Endothelial cell of umbilical vein (primary cell): ENCODE measurements around the gene UEVLD. TPM values are rescaled to one million over a fixed set of nuclear protein-coding genes. Genes with fewer than 3 reads are reported as not detected.

Source experiments
- BruUV-seq: library from RNA; stranded (reverse); fragments of 400-500 nt; replicated peaks from 2 replicates; lab custom pipeline; 2021; lab: Mats Ljungman, UMichigan
- CTCF ChIA-PET: fragments of 300-600, 350-600 bp; sonication (Branson Sonifier 250); formaldehyde crosslinking; loops from one replicate; lab custom pipeline; 2021; ENCODE audit warnings: antibody characterized with exemption, inconsistent platforms; lab: Charles Lee
- POLR2A ChIA-PET: fragments of 300-600, 350-600 bp; sonication (Branson Sonifier 250); formaldehyde crosslinking; loops from one replicate; lab custom pipeline; 2021; ENCODE audit warnings: antibody characterized with exemption, inconsistent platforms; lab: Charles Lee
- DNase-seq: peaks from one replicate; pipeline ENCODE4 v3.0.0-alpha.2; 2011; ENCODE audit warnings: low read depth, low spot score
- FAIRE-seq: peaks from 2 replicates; lab custom pipeline; 2011; peaks lifted over from hg19 to GRCh38; lab: Jason Lieb, UNC
- H2AFZ ChIP-seq: 2 replicates; pipeline ENCODE4 v1.6.0; 2012; ENCODE audit warnings: low read depth, low read length, control low read depth, inconsistent platforms
- H3K27ac ChIP-seq: 2 replicates; pipeline ENCODE4 v1.5.1; 2011; ENCODE audit warnings: low read depth, mild to moderate bottlenecking, control low read depth, low read length, moderate library complexity; ENCODE audit not compliant: insufficient read depth
- H3K27me3 ChIP-seq, 2 experiments: 2 replicates each; pipeline versions ENCODE4 v1.6.0 to v1.6.1; 2011; ENCODE audit warnings: low read length in 2 of 2, mixed read lengths in 1 of 2; ENCODE audit not compliant: control insufficient read depth in 2 of 2, insufficient read depth in 2 of 2
- H3K36me3 ChIP-seq, 2 experiments: 2 replicates in 1 of 2; 3 replicates in 1 of 2; pipeline ENCODE4 v1.5.1; 2011; ENCODE audit warnings: low read length in 2 of 2, mild to moderate bottlenecking in 1 of 2, moderate library complexity in 1 of 2; ENCODE audit not compliant: control insufficient read depth in 2 of 2, insufficient read depth in 2 of 2; ENCODE audit errors: extremely low read depth in 1 of 2
- H3K4me1 ChIP-seq: 3 replicates; pipeline ENCODE4 v1.5.1; 2011; ENCODE audit warnings: mild to moderate bottlenecking, low read length; ENCODE audit not compliant: control insufficient read depth, insufficient read depth; ENCODE audit errors: extremely low read depth
- H3K4me2 ChIP-seq: 2 replicates; pipeline ENCODE4 v1.6.1; 2011; ENCODE audit warnings: low read length, control low read depth, mixed read lengths; ENCODE audit not compliant: insufficient read depth
- H3K4me3 ChIP-seq, 3 experiments: fragments of 200-600 bp in 1 of 3; sonication (generic), shearing (Covaris generic) in 1 of 3; replicated peaks in 1 of 3; 2 replicates each; pipeline ENCODE4 v1.5.1; 2011 to 2016; ENCODE audit warnings: control low read depth in 3 of 3, low read length in 3 of 3, mild to moderate bottlenecking in 2 of 3, inconsistent platforms in 1 of 3, low read depth in 1 of 3, moderate library complexity in 1 of 3; ENCODE audit not compliant: insufficient read depth in 1 of 3
- H3K79me2 ChIP-seq: 2 replicates; pipeline ENCODE4 v1.6.0; 2012; ENCODE audit warnings: low read length, inconsistent platforms; ENCODE audit not compliant: control insufficient read depth, insufficient read depth
- H3K9ac ChIP-seq: replicated peaks from 2 replicates; pipeline ENCODE3; 2011; ENCODE audit warnings: low read length, control low read depth; ENCODE audit not compliant: insufficient read depth; ENCODE audit errors: extremely low read depth
- H3K9me1 ChIP-seq: replicated peaks from 3 replicates; pipeline ENCODE4 v1.6.0; 2011; ENCODE audit warnings: mild to moderate bottlenecking, low read length; ENCODE audit not compliant: control insufficient read depth, insufficient read depth; ENCODE audit errors: extremely low read depth
- H3K9me3 ChIP-seq: replicated peaks from 2 replicates; pipeline ENCODE4 v1.5.1; 2012; ENCODE audit warnings: low read length, inconsistent platforms; ENCODE audit not compliant: control insufficient read depth, insufficient read depth
- H4K20me1 ChIP-seq: replicated peaks from 2 replicates; pipeline ENCODE3; 2011; ENCODE audit warnings: mild to moderate bottlenecking, low read length; ENCODE audit not compliant: control insufficient read depth, insufficient read depth; ENCODE audit errors: extremely low read depth
- EZH2 ChIP-seq: IDR thresholded peaks from 2 replicates; pipeline ENCODE4 v1.6.1; 2012; ENCODE audit warnings: borderline replicate concordance, low read depth, mild to moderate bottlenecking, moderate library complexity, low read length, inconsistent platforms; ENCODE audit not compliant: severe bottlenecking
- FOS ChIP-seq: IDR thresholded peaks from 2 replicates; pipeline ENCODE4 v1.6.1; 2011; ENCODE audit warnings: mild to moderate bottlenecking, low read length, moderate library complexity, borderline replicate concordance; ENCODE audit not compliant: insufficient read depth
- GATA2 ChIP-seq: IDR thresholded peaks from 2 replicates; pipeline ENCODE4 v1.7.0; 2011; ENCODE audit warnings: low read depth, mild to moderate bottlenecking, moderate library complexity, mixed read lengths, low read length; ENCODE audit not compliant: insufficient read length, insufficient read depth
- JUN ChIP-seq: IDR thresholded peaks from 2 replicates; pipeline ENCODE4 v1.6.1; 2011; ENCODE audit warnings: borderline replicate concordance, low read depth; ENCODE audit not compliant: insufficient read length, insufficient read depth
- MYC ChIP-seq: IDR thresholded peaks from one replicate; pipeline ENCODE4 v1.6.1; 2011; ENCODE audit warnings: mild to moderate bottlenecking, low read depth, low read length
- POLR2A ChIP-seq: IDR thresholded peaks from 2 replicates; pipeline ENCODE4 v1.6.1; 2012; ENCODE audit warnings: low read depth, mild to moderate bottlenecking, control low read depth, low read length
- POLR2AphosphoS5 ChIP-seq: IDR thresholded peaks from 2 replicates; pipeline ENCODE4 v1.6.1; 2012; ENCODE audit warnings: low read depth, mild to moderate bottlenecking, control low read depth, low read length, moderate library complexity; ENCODE audit not compliant: insufficient read depth
- dilution Hi-C: fragments of 300-500 bp; cut with MboI; formaldehyde crosslinking; loops from one replicate; pipeline ENCODE4 v1.15.0; 2019; ENCODE audit warnings: low sequenced_read_pairs; ENCODE audit not compliant: extremely low pct_ligation_motif_present
- intact Hi-C: fragments of 100-400 bp; cut with micrococcal nuclease; formaldehyde crosslinking; loops from one replicate; pipeline ENCODE4 v1.10.0; 2022
- polyA plus RNA-seq, 4 experiments: library from polyadenylated mRNA; depleted of rRNA in 3 of 4; stranded (reverse) in 3 of 4; unstranded in 1 of 4; fragments of >200 nt; gene quantifications; 2 replicates each; pipeline versions ENCODE4 v1.2.1 to v1.2.3, GENCODE V29; 2011 to 2012; ENCODE audit warnings: missing spikeins in 1 of 4
- total RNA-seq: library from RNA; stranded (reverse); gene quantifications from 2 replicates; pipeline ENCODE4 v1.2.3, GENCODE V29; 2021
- TF ChIP-seq, protein P1 (sequence below): IDR thresholded peaks from 2 replicates; pipeline ENCODE4 v1.6.1; 2011; ENCODE audit not compliant: insufficient read depth, insufficient read length
- TF ChIP-seq, protein P2 (sequence below), 2 donors: IDR thresholded peaks; 1 replicate in 1 of 2; 2 replicates in 1 of 2; pipeline ENCODE4 v1.5.1; 2011; ENCODE audit warnings: low read length in 2 of 2, mild to moderate bottlenecking in 2 of 2, moderate library complexity in 2 of 2, control low read depth in 1 of 2, inconsistent platforms in 1 of 2, low read depth in 1 of 2; ENCODE audit not compliant: insufficient read depth in 1 of 2; ENCODE audit errors: extremely low read depth in 1 of 2

UEVLD gene
- total and polyA plus RNA-seq, 2 donors (not counting 3 experiments of a cell fraction or from before 2014, with no cell fraction given): 9.2 to 19.1 TPM

DNA sequence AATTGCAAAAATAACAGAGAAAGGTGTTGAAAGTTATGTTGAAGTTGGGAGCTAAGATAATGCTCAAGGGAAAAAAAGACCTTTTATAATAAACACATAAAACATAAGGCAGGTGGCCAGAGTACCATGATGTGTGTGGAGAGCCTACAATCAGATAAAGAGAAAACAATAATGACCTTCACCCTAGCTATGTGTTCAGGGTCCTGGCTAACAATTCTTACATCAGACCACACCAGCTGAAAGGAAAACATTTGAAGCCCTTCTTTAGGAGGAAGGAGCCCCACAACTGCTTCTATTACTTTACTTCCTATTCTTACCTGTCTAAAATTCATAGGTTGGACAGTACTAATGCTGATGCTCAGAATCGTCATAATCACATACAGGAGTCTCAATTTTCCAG lies 64.3 kb downstream of the UEVLD start:
- FAIRE-seq (no peak), DNase-seq (no peak)
- BruUV-seq: TSS peak; percentile 0
- no peaks in the 10 kb centered on the region for H4K20me1 ChIP-seq
- no peak for TF ChIP-seq FOS
- no peak for TF ChIP-seq EZH2
- TF ChIP-seq GATA2: no peak
- no peak for TF ChIP-seq POLR2AphosphoS5
- no peak for TF ChIP-seq POLR2A
- TF ChIP-seq JUN: no peak
- TF ChIP-seq, protein P1, sequence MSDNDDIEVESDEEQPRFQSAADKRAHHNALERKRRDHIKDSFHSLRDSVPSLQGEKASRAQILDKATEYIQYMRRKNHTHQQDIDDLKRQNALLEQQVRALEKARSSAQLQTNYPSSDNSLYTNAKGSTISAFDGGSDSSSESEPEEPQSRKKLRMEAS: no peak
- TF ChIP-seq, protein P2, sequence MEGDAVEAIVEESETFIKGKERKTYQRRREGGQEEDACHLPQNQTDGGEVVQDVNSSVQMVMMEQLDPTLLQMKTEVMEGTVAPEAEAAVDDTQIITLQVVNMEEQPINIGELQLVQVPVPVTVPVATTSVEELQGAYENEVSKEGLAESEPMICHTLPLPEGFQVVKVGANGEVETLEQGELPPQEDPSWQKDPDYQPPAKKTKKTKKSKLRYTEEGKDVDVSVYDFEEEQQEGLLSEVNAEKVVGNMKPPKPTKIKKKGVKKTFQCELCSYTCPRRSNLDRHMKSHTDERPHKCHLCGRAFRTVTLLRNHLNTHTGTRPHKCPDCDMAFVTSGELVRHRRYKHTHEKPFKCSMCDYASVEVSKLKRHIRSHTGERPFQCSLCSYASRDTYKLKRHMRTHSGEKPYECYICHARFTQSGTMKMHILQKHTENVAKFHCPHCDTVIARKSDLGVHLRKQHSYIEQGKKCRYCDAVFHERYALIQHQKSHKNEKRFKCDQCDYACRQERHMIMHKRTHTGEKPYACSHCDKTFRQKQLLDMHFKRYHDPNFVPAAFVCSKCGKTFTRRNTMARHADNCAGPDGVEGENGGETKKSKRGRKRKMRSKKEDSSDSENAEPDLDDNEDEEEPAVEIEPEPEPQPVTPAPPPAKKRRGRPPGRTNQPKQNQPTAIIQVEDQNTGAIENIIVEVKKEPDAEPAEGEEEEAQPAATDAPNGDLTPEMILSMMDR (IDR thresholded peaks at IDR 0.05; ENCODE audit: extremely low read depth in 1 of 2, insufficient read depth in 1 of 2, low read depth in 1 of 2, low read length in 2 of 2): no peak
- no peak for TF ChIP-seq MYC
- H3K79me2 ChIP-seq: peaks cover 27% of the 10 kb centered on the region
- H3K27me3 ChIP-seq: no peaks in the 10 kb centered on the region
- ChIA-PET POLR2A (no interaction called here), CTCF (interaction anchor here (0.6 to 0.8 kb wide), 2 partner anchors 10 to 127 kb away, joined by 3 read pairs; no protein-coding TSS in a partner anchor)
- H3K4me2 ChIP-seq: no peak overlapping the region
- H2AFZ ChIP-seq: no peak overlapping the region
- no peaks in the 10 kb centered on the region for H3K36me3 ChIP-seq
- no peaks in the 10 kb centered on the region for H3K9me1 ChIP-seq
- no peak overlapping the region for H3K27ac ChIP-seq
- no peak overlapping the region for H3K9ac ChIP-seq
- intact Hi-C loops (loop anchor here (10.0 kb wide), 1 partner anchor 279 kb away; the partner anchor contains the start of gene SAA2), dilution Hi-C loops (no loop called here)
- no peak overlapping the region for H3K4me3 ChIP-seq
- peaks cover 15% of the 10 kb centered on the region for H3K4me1 ChIP-seq
- no peaks in the 10 kb centered on the region for H3K9me3 ChIP-seq
